ENCODE measurements around the gene IL17REL.

The IL17REL gene

GRCh38 chr22:50018608-50019285 is 6.2 kb upstream of the IL17REL start:
- H3K4me3 Mint-ChIP-seq = peak overlapping the region; percentile 62 to 80

GRCh38 chr22:50017701-50018224 is 5.2 kb upstream of the IL17REL start:
- H3K9me3 Mint-ChIP-seq = peaks cover 0 to 5% of the 10 kb centered on the region in 2 donors

More at GRCh38 chr22:50018608-50019285, 6.2 kb upstream of the IL17REL start:
- peak; percentile 50 to 68 for DNase-seq
- Mint-ChIP-seq H3K4me1 (peaks cover 52% of the 10 kb centered on the region), H3K27ac (peak overlapping the region in 1 of 2 donors; percentile 87), H3K27me3 (no peaks in the 10 kb centered on the region), H3K9me3 (peaks cover 0 to 5% of the 10 kb centered on the region in 2 donors)
- ATAC-seq = peak; percentile 69

GRCh38 chr22:50016988-50017700 is 4.6 kb upstream of the IL17REL start:
- peak overlapping the region; percentile 0 to 92 for H3K27ac Mint-ChIP-seq
- ATAC-seq (peak; percentile 84), DNase-seq (peak; percentile 69 to 94)
- peaks cover 0 to 5% of the 10 kb centered on the region in 2 donors for H3K9me3 Mint-ChIP-seq
- peak overlapping the region; percentile 62 to 80 for H3K4me3 Mint-ChIP-seq
- H3K4me1 Mint-ChIP-seq = peaks cover 68% of the 10 kb centered on the region
- peaks cover 5% of the 10 kb centered on the region for H3K27me3 Mint-ChIP-seq

More at GRCh38 chr22:50017701-50018224, 5.2 kb upstream of the IL17REL start:
- Mint-ChIP-seq H3K27me3 (no peaks in the 10 kb centered on the region), H3K27ac (peak overlapping the region; percentile 45 to 92), H3K4me1 (peaks cover 62% of the 10 kb centered on the region), H3K4me3 (peak overlapping the region; percentile 62 to 80)
- ATAC-seq (no peak), DNase-seq (peak in 1 of 2 donors; percentile 38)

GRCh38 chr22:50016308-50016987 is 3.9 kb upstream of the IL17REL start:
- Mint-ChIP-seq H3K27ac (peak overlapping the region in 1 of 2 donors; percentile 0), H3K4me3 (peak overlapping the region; percentile 62 to 80), H3K4me1 (peaks cover 75% of the 10 kb centered on the region), H3K9me3 (peaks cover 0 to 5% of the 10 kb centered on the region in 2 donors), H3K27me3 (peaks cover 12% of the 10 kb centered on the region)
- DNase-seq (no peak), ATAC-seq (no peak)

- ATAC-seq = no peak
- Mint-ChIP-seq H3K4me1 (peaks cover 82% of the 10 kb centered on the region), H3K27me3 (peaks cover 18% of the 10 kb centered on the region), H3K9me3 (peaks cover 0 to 5% of the 10 kb centered on the region in 2 donors), H3K27ac (no peak overlapping the region), H3K4me3 (peak overlapping the region; percentile 62 to 80)
- DNase-seq = no peak
Measured at GRCh38 chr22:50015451-50016307, 3.1 kb upstream of the IL17REL start.

- no peak overlapping the region for H3K27ac Mint-ChIP-seq
Measured at GRCh38 chr22:50014655-50015401, 2.3 kb upstream of the IL17REL start.

GRCh38 chr22:50014053-50014501 is 1.5 kb upstream of the IL17REL start:
- Mint-ChIP-seq H3K9me3 (peaks cover 0 to 3% of the 10 kb centered on the region in 2 donors), H3K27me3 (peaks cover 18% of the 10 kb centered on the region), H3K27ac (no peak overlapping the region), H3K4me1 (peaks cover 75% of the 10 kb centered on the region), H3K4me3 (peak overlapping the region; percentile 55 to 68)
- no peak for ATAC-seq
- DNase-seq = no peak

More at GRCh38 chr22:50014655-50015401, 2.3 kb upstream of the IL17REL start:
- Mint-ChIP-seq H3K9me3 (peaks cover 0 to 5% of the 10 kb centered on the region in 2 donors), H3K4me1 (peaks cover 82% of the 10 kb centered on the region), H3K4me3 (peak overlapping the region; percentile 68 to 80), H3K27me3 (peaks cover 18% of the 10 kb centered on the region)
- DNase-seq = peak in 1 of 2 donors; percentile 9
- no peak for ATAC-seq

GRCh38 chr22:50011447-50012210 is 936 bp downstream of the IL17REL start:
- H3K27me3 Mint-ChIP-seq = peaks cover 18% of the 10 kb centered on the region
- H3K27ac Mint-ChIP-seq = peak overlapping the region; percentile 90 to 94
- DNase-seq (peak in 1 of 2 donors; percentile 8), ATAC-seq (no peak)
- no peaks in the 10 kb centered on the region for H3K9me3 Mint-ChIP-seq
- peaks cover 51% of the 10 kb centered on the region for H3K4me1 Mint-ChIP-seq
- peak overlapping the region; percentile 76 to 82 for H3K4me3 Mint-ChIP-seq

GRCh38 chr22:50010676-50011446 is 1.7 kb downstream of the IL17REL start:
- ATAC-seq (peak; percentile 64), DNase-seq (peak; percentile 21 to 59)
- Mint-ChIP-seq H3K4me3 (peak overlapping the region; percentile 76 to 82), H3K9me3 (no peaks in the 10 kb centered on the region), H3K4me1 (peaks cover 43% of the 10 kb centered on the region), H3K27ac (peak overlapping the region; percentile 90 to 94), H3K27me3 (peaks cover 18% of the 10 kb centered on the region)

- Mint-ChIP-seq H3K4me3 (peak overlapping the region in 1 of 2 donors; percentile 65), H3K27me3 (peaks cover 24% of the 10 kb centered on the region), H3K27ac (no peak overlapping the region), H3K4me1 (peaks cover 42% of the 10 kb centered on the region), H3K9me3 (no peaks in the 10 kb centered on the region)
- peak; percentile 31 for ATAC-seq
- DNase-seq = no peak
Measured at GRCh38 chr22:50009765-50010675, 2.5 kb downstream of the IL17REL start.

GRCh38 chr22:50009251-50009650 is 3.3 kb downstream of the IL17REL start:
- Mint-ChIP-seq H3K4me1 (peaks cover 45% of the 10 kb centered on the region), H3K27ac (no peak overlapping the region), H3K9me3 (no peaks in the 10 kb centered on the region), H3K4me3 (no peak overlapping the region), H3K27me3 (peaks cover 26% of the 10 kb centered on the region)
- DNase-seq (no peak), ATAC-seq (no peak)

Measured in stimulated activated naive CD8-positive, alpha-beta T cell treated with anti-CD3 and anti-CD28 coated beads, Interleukin-15, amount 100 ng/mL, for 72 hours (primary cell).